ENCODE measurements around the gene IGSF5. TPM values are rescaled to one million over a fixed set of nuclear protein-coding genes. Genes with fewer than 3 reads are reported as not detected.

The IGSF5 gene
- total RNA-seq, 1 donor from 2014 or later, result not detected

DNA sequence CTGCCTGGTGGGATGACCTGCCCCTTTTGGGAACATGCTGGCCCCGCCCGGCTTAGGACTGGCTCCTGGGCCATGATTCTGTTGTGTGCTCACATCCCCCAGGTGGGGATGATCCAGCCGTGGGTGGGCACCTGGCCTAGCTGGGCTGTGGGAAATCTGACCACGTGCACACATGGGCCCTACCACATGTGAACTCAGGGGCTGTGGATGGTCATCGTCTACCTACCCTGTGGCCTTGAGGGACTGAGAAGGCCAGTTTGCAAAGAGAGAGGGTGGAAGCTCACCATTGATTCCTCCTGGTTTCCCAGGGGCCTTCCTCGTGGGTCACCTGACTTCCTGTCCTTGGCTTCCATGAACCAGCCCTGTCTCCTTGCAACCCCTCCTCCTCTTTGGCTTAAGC is 102.9 kb downstream of the IGSF5 start:
- ATAC-seq, result no peak
- DNase-seq, result no peak

DNA sequence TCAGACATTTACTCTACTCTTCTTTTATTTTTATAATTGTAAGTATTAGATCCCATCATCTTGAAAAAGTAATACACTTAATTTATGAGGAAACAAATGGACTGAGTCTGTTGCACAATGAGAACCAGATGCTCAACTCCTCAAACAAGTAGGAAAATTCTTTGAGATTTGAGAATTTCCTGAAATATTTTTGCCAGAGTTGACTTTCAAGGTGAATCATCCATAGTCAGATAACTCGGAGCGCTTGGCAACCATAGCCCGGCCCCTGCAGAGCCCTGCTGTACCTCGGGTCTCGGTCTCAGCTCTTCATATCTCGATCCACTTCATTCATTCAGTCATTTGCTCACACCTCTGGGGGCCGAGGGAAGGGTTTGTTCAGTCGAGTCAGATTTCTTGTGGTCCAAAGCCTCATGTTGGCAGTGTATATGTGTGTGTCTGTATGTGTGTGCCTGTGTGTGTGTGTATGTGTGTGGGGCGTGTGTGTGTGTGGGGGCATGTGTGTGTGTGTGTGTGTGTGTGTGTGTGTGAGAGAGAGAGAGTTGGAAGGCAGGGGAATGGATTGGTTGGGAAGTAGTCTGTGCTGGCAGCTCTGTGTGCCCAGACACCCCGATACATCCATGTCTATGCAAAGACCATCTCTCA is 104.2 kb downstream of the IGSF5 start:
- intact Hi-C loops (cut with DNase I), result no loop called here
- Histone ChIP-seq H3K36me3 (no peaks in the 10 kb centered on the region), H3K27me3 (no peaks in the 10 kb centered on the region), H3K4me3 (no peak overlapping the region), H3K27ac (no peak overlapping the region), H3K9me3 (no peaks in the 10 kb centered on the region), H3K4me1 (no peaks in the 10 kb centered on the region)
- DNase-seq, result no peak
- TF ChIP-seq, protein P1, sequence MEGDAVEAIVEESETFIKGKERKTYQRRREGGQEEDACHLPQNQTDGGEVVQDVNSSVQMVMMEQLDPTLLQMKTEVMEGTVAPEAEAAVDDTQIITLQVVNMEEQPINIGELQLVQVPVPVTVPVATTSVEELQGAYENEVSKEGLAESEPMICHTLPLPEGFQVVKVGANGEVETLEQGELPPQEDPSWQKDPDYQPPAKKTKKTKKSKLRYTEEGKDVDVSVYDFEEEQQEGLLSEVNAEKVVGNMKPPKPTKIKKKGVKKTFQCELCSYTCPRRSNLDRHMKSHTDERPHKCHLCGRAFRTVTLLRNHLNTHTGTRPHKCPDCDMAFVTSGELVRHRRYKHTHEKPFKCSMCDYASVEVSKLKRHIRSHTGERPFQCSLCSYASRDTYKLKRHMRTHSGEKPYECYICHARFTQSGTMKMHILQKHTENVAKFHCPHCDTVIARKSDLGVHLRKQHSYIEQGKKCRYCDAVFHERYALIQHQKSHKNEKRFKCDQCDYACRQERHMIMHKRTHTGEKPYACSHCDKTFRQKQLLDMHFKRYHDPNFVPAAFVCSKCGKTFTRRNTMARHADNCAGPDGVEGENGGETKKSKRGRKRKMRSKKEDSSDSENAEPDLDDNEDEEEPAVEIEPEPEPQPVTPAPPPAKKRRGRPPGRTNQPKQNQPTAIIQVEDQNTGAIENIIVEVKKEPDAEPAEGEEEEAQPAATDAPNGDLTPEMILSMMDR (IDR thresholded peaks at IDR 0.05), result no peak
- ATAC-seq, result no peak

More for the DNA sequence above, 102.9 kb downstream of the IGSF5 start:
- no peaks in the 10 kb centered on the region for H3K27me3 ChIP-seq
- TF ChIP-seq, protein P1 (IDR thresholded peaks at IDR 0.05), result no peak
- H3K36me3 ChIP-seq, result no peaks in the 10 kb centered on the region
- no peak overlapping the region for H3K27ac ChIP-seq
- H3K4me3 ChIP-seq, result no peak overlapping the region
- H3K4me1 ChIP-seq, result no peaks in the 10 kb centered on the region
- intact Hi-C loops (cut with DNase I), result no loop called here
- no peaks in the 10 kb centered on the region for H3K9me3 ChIP-seq

DNA sequence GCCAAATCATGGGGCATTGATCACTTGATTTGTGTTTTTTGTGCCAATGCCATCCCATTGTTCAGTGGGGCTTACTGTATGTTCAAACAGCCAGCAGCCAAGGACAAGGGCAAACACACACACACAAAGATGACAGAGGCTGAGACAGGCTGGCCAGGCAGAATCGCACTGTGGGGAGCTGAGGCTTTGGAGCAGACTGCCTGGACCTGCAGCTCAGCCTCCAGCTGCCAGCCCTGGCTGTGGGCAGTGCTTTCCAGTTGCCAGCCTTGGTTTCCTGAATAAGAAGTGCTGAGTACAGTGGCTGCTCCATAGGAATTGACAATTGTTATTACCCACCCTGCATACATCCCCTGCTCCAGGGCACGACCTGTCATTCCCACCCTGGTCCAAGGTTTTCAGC is 105.3 kb downstream of the IGSF5 start:
- no peak for ATAC-seq

DNA sequence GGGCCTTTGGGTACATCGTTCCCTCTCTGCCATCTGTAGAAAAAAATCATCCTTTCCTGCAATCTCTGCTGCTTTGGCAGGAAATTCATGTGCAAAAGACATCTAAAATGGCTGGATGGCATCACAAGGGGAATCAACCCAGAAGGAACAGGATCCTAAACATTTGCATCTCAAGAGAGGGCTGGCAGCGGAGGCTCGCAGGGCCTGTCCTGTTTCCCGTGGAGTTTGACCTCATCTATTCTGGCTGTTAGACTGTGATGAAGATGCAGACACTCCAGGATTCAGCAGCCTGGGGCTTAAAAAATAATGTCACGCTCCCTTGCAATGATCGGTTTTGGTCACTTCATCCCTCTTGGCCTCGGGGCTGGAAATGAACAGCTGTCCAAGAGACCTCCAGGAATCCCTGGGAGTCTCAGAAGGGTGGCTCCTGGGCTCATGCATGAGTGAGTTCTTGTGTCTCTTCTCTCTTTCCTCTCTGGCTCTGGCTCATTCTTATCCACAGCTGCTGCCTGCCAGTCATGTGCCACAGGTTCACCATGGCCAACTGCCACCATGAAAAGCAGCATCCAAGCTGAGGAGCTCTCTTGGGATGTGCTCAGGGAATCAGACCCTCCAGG is 106.1 kb downstream of the IGSF5 start:
- DNase-seq, result no peak
- H3K4me1 ChIP-seq, result no peaks in the 10 kb centered on the region

More for the DNA sequence above, 105.3 kb downstream of the IGSF5 start:
- TF ChIP-seq, protein P1 (IDR thresholded peaks at IDR 0.05), result no peak
- H3K4me1 ChIP-seq, result no peaks in the 10 kb centered on the region
- H3K27me3 ChIP-seq, result no peaks in the 10 kb centered on the region
- H3K4me3 ChIP-seq, result no peak overlapping the region
- intact Hi-C loops (cut with DNase I), result no loop called here
- no peak for DNase-seq
- H3K36me3 ChIP-seq, result no peaks in the 10 kb centered on the region
- H3K27ac ChIP-seq, result no peak overlapping the region
- H3K9me3 ChIP-seq, result no peaks in the 10 kb centered on the region

More for the DNA sequence above, 106.1 kb downstream of the IGSF5 start:
- no peaks in the 10 kb centered on the region for H3K27me3 ChIP-seq
- TF ChIP-seq, protein P1 (IDR thresholded peaks at IDR 0.05), result no peak
- no peaks in the 10 kb centered on the region for H3K9me3 ChIP-seq
- H3K4me3 ChIP-seq, result no peak overlapping the region
- intact Hi-C loops (cut with DNase I), result no loop called here
- H3K27ac ChIP-seq, result no peak overlapping the region
- no peaks in the 10 kb centered on the region for H3K36me3 ChIP-seq
- no peak for ATAC-seq

Other genes with a start within 250 kb of the IGSF5 start
- gene B3GALT5, start 132.2 kb upstream of the IGSF5 start, total RNA-seq, result not detected
- gene PCP4, start 122.3 kb downstream of the IGSF5 start, total RNA-seq, result 1.0 TPM